ENCODE results near the gene EHF.

EHF gene

DNA sequence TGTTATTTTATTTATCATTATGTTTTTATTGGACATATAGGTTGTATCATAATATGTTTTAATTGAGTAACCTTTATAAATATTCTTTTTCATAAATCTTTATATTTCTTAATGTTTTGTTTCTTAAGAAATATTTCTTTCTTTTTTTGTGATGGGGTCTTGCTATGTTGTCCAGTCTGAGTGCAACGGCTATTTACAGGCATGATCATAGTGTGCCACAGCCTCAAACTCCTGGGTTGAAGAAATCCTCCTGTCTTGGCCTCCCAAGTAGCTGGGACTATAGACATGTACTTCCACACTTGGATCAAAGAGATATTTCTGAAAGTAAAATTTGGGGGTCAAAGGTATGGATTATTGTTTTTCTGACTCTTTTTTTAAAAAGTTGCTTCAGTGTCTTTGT is 53.1 kb downstream of the EHF start:
- TF ChIP-seq TCF4 (CRISPR knock-in tag; IDR thresholded peaks at IDR 0.05; ENCODE audit: borderline replicate concordance), result no peak
- TF ChIP-seq SNAI2 (CRISPR knock-in tag; IDR thresholded peaks at IDR 0.05), result no peak
- TF ChIP-seq, protein P1, sequence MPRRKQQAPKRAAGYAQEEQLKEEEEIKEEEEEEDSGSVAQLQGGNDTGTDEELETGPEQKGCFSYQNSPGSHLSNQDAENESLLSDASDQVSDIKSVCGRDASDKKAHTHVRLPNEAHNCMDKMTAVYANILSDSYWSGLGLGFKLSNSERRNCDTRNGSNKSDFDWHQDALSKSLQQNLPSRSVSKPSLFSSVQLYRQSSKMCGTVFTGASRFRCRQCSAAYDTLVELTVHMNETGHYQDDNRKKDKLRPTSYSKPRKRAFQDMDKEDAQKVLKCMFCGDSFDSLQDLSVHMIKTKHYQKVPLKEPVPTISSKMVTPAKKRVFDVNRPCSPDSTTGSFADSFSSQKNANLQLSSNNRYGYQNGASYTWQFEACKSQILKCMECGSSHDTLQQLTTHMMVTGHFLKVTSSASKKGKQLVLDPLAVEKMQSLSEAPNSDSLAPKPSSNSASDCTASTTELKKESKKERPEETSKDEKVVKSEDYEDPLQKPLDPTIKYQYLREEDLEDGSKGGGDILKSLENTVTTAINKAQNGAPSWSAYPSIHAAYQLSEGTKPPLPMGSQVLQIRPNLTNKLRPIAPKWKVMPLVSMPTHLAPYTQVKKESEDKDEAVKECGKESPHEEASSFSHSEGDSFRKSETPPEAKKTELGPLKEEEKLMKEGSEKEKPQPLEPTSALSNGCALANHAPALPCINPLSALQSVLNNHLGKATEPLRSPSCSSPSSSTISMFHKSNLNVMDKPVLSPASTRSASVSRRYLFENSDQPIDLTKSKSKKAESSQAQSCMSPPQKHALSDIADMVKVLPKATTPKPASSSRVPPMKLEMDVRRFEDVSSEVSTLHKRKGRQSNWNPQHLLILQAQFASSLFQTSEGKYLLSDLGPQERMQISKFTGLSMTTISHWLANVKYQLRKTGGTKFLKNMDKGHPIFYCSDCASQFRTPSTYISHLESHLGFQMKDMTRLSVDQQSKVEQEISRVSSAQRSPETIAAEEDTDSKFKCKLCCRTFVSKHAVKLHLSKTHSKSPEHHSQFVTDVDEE (CRISPR knock-in tag; IDR thresholded peaks at IDR 0.05), result no peak
- TF ChIP-seq OSR1 (CRISPR knock-in tag; IDR thresholded peaks at IDR 0.05), result no peak
- no peak for TF ChIP-seq BACH2 (CRISPR knock-in tag; IDR thresholded peaks at IDR 0.05; ENCODE audit: borderline replicate concordance)
- TF ChIP-seq ZFP3 (CRISPR knock-in tag; IDR thresholded peaks at IDR 0.05), result no peak
- TF ChIP-seq ZNF70 (CRISPR knock-in tag; IDR thresholded peaks at IDR 0.05), result no peak
- TF ChIP-seq PPARA (CRISPR knock-in tag; IDR thresholded peaks at IDR 0.05; ENCODE audit: borderline replicate concordance), result no peak
- TF ChIP-seq ISL1 (CRISPR knock-in tag; IDR thresholded peaks at IDR 0.05), result no peak
- TF ChIP-seq RARB (CRISPR knock-in tag; IDR thresholded peaks at IDR 0.05), result no peak
- TF ChIP-seq, protein P2, sequence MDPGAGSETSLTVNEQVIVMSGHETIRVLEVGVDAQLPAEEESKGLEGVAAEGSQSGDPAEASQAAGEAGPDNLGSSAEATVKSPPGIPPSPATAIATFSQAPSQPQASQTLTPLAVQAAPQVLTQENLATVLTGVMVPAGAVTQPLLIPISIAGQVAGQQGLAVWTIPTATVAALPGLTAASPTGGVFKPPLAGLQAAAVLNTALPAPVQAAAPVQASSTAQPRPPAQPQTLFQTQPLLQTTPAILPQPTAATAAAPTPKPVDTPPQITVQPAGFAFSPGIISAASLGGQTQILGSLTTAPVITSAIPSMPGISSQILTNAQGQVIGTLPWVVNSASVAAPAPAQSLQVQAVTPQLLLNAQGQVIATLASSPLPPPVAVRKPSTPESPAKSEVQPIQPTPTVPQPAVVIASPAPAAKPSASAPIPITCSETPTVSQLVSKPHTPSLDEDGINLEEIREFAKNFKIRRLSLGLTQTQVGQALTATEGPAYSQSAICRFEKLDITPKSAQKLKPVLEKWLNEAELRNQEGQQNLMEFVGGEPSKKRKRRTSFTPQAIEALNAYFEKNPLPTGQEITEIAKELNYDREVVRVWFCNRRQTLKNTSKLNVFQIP (CRISPR knock-in tag; IDR thresholded peaks at IDR 0.05; ENCODE audit: borderline replicate concordance, low read depth), result no peak
- no peak for TF ChIP-seq ZFP30 (CRISPR knock-in tag; IDR thresholded peaks at IDR 0.05)
- TF ChIP-seq, protein P3, sequence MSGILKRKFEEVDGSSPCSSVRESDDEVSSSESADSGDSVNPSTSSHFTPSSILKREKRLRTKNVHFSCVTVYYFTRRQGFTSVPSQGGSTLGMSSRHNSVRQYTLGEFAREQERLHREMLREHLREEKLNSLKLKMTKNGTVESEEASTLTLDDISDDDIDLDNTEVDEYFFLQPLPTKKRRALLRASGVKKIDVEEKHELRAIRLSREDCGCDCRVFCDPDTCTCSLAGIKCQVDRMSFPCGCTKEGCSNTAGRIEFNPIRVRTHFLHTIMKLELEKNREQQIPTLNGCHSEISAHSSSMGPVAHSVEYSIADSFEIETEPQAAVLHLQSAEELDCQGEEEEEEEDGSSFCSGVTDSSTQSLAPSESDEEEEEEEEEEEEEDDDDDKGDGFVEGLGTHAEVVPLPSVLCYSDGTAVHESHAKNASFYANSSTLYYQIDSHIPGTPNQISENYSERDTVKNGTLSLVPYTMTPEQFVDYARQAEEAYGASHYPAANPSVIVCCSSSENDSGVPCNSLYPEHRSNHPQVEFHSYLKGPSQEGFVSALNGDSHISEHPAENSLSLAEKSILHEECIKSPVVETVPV (CRISPR knock-in tag; IDR thresholded peaks at IDR 0.05), result no peak
- TF ChIP-seq ZNF565 (CRISPR knock-in tag; conservative IDR thresholded peaks at IDR 0.05; ENCODE audit: low read depth), result no peak
- no peak for TF ChIP-seq ZNF8 (CRISPR knock-in tag; IDR thresholded peaks at IDR 0.05)
- TF ChIP-seq ZC3H10 (CRISPR knock-in tag; IDR thresholded peaks at IDR 0.05), result no peak
- TF ChIP-seq GLIS3 (CRISPR knock-in tag; IDR thresholded peaks at IDR 0.05), result no peak
- no peak for TF ChIP-seq ESRRG (CRISPR knock-in tag; IDR thresholded peaks at IDR 0.05)
- TF ChIP-seq, protein P4, sequence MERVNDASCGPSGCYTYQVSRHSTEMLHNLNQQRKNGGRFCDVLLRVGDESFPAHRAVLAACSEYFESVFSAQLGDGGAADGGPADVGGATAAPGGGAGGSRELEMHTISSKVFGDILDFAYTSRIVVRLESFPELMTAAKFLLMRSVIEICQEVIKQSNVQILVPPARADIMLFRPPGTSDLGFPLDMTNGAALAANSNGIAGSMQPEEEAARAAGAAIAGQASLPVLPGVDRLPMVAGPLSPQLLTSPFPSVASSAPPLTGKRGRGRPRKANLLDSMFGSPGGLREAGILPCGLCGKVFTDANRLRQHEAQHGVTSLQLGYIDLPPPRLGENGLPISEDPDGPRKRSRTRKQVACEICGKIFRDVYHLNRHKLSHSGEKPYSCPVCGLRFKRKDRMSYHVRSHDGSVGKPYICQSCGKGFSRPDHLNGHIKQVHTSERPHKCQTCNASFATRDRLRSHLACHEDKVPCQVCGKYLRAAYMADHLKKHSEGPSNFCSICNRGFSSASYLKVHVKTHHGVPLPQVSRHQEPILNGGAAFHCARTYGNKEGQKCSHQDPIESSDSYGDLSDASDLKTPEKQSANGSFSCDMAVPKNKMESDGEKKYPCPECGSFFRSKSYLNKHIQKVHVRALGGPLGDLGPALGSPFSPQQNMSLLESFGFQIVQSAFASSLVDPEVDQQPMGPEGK (CRISPR knock-in tag; IDR thresholded peaks at IDR 0.05; ENCODE audit: borderline replicate concordance), result no peak
- TF ChIP-seq, protein P5, sequence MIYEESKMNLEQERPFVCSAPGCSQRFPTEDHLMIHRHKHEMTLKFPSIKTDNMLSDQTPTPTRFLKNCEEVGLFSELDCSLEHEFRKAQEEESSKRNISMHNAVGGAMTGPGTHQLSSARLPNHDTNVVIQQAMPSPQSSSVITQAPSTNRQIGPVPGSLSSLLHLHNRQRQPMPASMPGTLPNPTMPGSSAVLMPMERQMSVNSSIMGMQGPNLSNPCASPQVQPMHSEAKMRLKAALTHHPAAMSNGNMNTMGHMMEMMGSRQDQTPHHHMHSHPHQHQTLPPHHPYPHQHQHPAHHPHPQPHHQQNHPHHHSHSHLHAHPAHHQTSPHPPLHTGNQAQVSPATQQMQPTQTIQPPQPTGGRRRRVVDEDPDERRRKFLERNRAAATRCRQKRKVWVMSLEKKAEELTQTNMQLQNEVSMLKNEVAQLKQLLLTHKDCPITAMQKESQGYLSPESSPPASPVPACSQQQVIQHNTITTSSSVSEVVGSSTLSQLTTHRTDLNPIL (CRISPR knock-in tag; IDR thresholded peaks at IDR 0.05; ENCODE audit: low read depth), result no peak
- no peak for ATAC-seq

DNA sequence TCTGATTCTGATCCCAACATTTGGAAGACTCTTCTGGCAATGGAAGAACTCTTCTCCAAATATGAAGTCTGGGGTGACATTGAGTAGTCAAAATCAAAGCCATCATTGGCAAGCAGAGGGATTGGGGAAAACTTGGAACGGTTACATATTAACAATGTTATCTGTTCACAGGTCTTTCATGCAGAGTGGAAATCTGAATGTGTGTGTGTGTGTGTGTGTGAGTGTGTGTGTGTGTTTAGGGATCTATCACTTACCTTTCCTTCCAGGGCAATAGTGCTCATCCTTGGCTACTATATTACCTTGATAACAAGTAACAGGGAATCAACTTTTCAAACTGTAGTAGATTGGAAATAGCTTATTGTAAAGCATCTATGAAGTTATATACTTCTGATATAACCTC is 55.3 kb downstream of the EHF start:
- no peak for ATAC-seq
- no peak for TF ChIP-seq ZNF70 (CRISPR knock-in tag; IDR thresholded peaks at IDR 0.05)
- no peak for TF ChIP-seq CSDC2 (CRISPR knock-in tag; IDR thresholded peaks at IDR 0.05)
- TF ChIP-seq SNAI2 (CRISPR knock-in tag; IDR thresholded peaks at IDR 0.05), result no peak
- TF ChIP-seq ESRRG (CRISPR knock-in tag; IDR thresholded peaks at IDR 0.05), result no peak
- TF ChIP-seq, protein P4 (CRISPR knock-in tag; IDR thresholded peaks at IDR 0.05; ENCODE audit: borderline replicate concordance), result no peak
- no peak for TF ChIP-seq ZNF8 (CRISPR knock-in tag; IDR thresholded peaks at IDR 0.05)
- TF ChIP-seq ZFP30 (CRISPR knock-in tag; IDR thresholded peaks at IDR 0.05), result no peak
- no peak for TF ChIP-seq TCF4 (CRISPR knock-in tag; IDR thresholded peaks at IDR 0.05; ENCODE audit: borderline replicate concordance)
- TF ChIP-seq TOX (CRISPR knock-in tag; IDR thresholded peaks at IDR 0.05; ENCODE audit: borderline replicate concordance), result no peak
- TF ChIP-seq, protein P2 (CRISPR knock-in tag; IDR thresholded peaks at IDR 0.05; ENCODE audit: borderline replicate concordance, low read depth), result no peak
- no peak for TF ChIP-seq ARNTL (CRISPR knock-in tag; IDR thresholded peaks at IDR 0.05; ENCODE audit: borderline replicate concordance, low read depth)
- TF ChIP-seq RARB (CRISPR knock-in tag; IDR thresholded peaks at IDR 0.05), result no peak
- TF ChIP-seq, protein P1 (CRISPR knock-in tag; IDR thresholded peaks at IDR 0.05), result no peak
- TF ChIP-seq OSR1 (CRISPR knock-in tag; IDR thresholded peaks at IDR 0.05), result no peak
- no peak for TF ChIP-seq ZNF565 (CRISPR knock-in tag; conservative IDR thresholded peaks at IDR 0.05; ENCODE audit: low read depth)
